ENCODE results near the gene ADAM11.

Gene ADAM11

DNA sequence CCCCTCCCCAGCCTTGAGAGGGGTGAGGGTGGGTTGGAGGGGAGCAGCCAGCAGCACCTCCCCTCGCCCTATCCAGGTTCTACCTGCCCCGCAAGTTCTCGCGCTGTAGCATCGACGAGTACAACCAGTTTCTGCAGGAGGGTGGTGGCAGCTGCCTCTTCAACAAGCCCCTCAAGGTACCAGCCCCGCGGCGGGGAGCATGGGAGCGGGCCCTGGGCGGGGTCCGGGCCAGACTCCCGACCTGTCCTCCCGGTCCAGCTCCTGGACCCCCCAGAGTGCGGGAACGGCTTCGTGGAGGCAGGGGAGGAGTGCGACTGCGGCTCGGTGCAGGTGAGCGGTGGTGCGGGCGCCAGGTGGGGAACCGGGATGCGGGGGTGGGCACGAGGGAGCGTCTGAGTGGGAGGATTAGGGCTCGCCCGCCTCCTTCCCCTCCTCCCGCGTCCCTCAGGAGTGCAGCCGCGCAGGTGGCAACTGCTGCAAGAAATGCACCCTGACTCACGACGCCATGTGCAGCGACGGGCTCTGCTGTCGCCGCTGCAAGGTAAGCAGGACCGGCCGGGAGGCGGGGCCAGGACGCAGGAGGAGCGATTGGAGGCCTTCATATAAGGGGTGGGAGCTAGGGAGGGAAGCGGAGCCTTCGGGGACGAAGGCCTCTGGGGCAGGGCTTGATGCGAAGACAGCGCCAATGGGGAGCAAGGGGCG, 16.5 kb downstream of the ADAM11 start (continued):
- TF ChIP-seq PRDM1 (tag by site-specific recombination; IDR thresholded peaks at IDR 0.05) (no peak), ZNF175 (tag by site-specific recombination; IDR thresholded peaks at IDR 0.05) (no peak), ZEB2 (tag by site-specific recombination; IDR thresholded peaks at IDR 0.05) (peak; percentile 97), ZNF394 (tag by site-specific recombination; IDR thresholded peaks at IDR 0.05; ENCODE audit: borderline replicate concordance) (no peak), ZNF23 (tag by site-specific recombination; IDR thresholded peaks at IDR 0.05; ENCODE audit: borderline replicate concordance) (no peak), HOXA7 (CRISPR knock-in tag; IDR thresholded peaks at IDR 0.05; ENCODE audit: borderline replicate concordance) (no peak), ZNF792 (tag by site-specific recombination; IDR thresholded peaks at IDR 0.05) (no peak; the same call in 1 of the 2 replicates), ZNF24 (tag by site-specific recombination; IDR thresholded peaks at IDR 0.05) (peak; percentile 37; the same call in 1 of the 2 replicates), KLF8 (tag by site-specific recombination; IDR thresholded peaks at IDR 0.05) (no peak), ZNF174 (tag by site-specific recombination; IDR thresholded peaks at IDR 0.05) (no peak), IKZF3 (tag by site-specific recombination; IDR thresholded peaks at IDR 0.05) (no peak), TRIM28 (IDR thresholded peaks at IDR 0.05; ENCODE audit: borderline replicate concordance, low read length) (no peak), ZNF561 (tag by site-specific recombination; IDR thresholded peaks at IDR 0.05; ENCODE audit: borderline replicate concordance) (no peak), ZNF548 (tag by site-specific recombination; IDR thresholded peaks at IDR 0.05) (no peak), ZBTB17 (tag by site-specific recombination; IDR thresholded peaks at IDR 0.05) (peak; percentile 50), KLF10 (tag by site-specific recombination; IDR thresholded peaks at IDR 0.05) (no peak), MYNN (tag by site-specific recombination; IDR thresholded peaks at IDR 0.05; ENCODE audit: borderline replicate concordance) (no peak)
- TF ChIP-seq, protein P1, sequence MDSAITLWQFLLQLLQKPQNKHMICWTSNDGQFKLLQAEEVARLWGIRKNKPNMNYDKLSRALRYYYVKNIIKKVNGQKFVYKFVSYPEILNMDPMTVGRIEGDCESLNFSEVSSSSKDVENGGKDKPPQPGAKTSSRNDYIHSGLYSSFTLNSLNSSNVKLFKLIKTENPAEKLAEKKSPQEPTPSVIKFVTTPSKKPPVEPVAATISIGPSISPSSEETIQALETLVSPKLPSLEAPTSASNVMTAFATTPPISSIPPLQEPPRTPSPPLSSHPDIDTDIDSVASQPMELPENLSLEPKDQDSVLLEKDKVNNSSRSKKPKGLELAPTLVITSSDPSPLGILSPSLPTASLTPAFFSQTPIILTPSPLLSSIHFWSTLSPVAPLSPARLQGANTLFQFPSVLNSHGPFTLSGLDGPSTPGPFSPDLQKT (IDR thresholded peaks at IDR 0.05; ENCODE audit: borderline replicate concordance, low read depth, low read length): no peak
- TF ChIP-seq, protein P2, sequence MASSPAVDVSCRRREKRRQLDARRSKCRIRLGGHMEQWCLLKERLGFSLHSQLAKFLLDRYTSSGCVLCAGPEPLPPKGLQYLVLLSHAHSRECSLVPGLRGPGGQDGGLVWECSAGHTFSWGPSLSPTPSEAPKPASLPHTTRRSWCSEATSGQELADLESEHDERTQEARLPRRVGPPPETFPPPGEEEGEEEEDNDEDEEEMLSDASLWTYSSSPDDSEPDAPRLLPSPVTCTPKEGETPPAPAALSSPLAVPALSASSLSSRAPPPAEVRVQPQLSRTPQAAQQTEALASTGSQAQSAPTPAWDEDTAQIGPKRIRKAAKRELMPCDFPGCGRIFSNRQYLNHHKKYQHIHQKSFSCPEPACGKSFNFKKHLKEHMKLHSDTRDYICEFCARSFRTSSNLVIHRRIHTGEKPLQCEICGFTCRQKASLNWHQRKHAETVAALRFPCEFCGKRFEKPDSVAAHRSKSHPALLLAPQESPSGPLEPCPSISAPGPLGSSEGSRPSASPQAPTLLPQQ (tag by site-specific recombination; IDR thresholded peaks at IDR 0.05): peak; percentile 98
- TF ChIP-seq, protein P3, sequence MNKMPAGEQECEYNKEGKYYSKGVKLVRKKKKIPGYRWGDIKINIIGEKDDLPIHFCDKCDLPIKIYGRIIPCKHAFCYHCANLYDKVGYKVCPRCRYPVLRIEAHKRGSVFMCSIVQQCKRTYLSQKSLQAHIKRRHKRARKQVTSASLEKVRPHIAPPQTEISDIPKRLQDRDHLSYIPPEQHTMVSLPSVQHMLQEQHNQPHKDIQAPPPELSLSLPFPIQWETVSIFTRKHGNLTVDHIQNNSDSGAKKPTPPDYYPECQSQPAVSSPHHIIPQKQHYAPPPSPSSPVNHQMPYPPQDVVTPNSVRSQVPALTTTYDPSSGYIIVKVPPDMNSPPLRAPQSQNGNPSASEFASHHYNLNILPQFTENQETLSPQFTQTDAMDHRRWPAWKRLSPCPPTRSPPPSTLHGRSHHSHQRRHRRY (tag by site-specific recombination; IDR thresholded peaks at IDR 0.05): no peak
- TF ChIP-seq, protein P4, sequence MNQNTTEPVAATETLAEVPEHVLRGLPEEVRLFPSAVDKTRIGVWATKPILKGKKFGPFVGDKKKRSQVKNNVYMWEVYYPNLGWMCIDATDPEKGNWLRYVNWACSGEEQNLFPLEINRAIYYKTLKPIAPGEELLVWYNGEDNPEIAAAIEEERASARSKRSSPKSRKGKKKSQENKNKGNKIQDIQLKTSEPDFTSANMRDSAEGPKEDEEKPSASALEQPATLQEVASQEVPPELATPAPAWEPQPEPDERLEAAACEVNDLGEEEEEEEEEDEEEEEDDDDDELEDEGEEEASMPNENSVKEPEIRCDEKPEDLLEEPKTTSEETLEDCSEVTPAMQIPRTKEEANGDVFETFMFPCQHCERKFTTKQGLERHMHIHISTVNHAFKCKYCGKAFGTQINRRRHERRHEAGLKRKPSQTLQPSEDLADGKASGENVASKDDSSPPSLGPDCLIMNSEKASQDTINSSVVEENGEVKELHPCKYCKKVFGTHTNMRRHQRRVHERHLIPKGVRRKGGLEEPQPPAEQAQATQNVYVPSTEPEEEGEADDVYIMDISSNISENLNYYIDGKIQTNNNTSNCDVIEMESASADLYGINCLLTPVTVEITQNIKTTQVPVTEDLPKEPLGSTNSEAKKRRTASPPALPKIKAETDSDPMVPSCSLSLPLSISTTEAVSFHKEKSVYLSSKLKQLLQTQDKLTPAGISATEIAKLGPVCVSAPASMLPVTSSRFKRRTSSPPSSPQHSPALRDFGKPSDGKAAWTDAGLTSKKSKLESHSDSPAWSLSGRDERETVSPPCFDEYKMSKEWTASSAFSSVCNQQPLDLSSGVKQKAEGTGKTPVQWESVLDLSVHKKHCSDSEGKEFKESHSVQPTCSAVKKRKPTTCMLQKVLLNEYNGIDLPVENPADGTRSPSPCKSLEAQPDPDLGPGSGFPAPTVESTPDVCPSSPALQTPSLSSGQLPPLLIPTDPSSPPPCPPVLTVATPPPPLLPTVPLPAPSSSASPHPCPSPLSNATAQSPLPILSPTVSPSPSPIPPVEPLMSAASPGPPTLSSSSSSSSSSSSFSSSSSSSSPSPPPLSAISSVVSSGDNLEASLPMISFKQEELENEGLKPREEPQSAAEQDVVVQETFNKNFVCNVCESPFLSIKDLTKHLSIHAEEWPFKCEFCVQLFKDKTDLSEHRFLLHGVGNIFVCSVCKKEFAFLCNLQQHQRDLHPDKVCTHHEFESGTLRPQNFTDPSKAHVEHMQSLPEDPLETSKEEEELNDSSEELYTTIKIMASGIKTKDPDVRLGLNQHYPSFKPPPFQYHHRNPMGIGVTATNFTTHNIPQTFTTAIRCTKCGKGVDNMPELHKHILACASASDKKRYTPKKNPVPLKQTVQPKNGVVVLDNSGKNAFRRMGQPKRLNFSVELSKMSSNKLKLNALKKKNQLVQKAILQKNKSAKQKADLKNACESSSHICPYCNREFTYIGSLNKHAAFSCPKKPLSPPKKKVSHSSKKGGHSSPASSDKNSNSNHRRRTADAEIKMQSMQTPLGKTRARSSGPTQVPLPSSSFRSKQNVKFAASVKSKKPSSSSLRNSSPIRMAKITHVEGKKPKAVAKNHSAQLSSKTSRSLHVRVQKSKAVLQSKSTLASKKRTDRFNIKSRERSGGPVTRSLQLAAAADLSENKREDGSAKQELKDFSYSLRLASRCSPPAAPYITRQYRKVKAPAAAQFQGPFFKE (tag by site-specific recombination; IDR thresholded peaks at IDR 0.05; ENCODE audit: borderline replicate concordance): no peak
- TF ChIP-seq, protein P5, sequence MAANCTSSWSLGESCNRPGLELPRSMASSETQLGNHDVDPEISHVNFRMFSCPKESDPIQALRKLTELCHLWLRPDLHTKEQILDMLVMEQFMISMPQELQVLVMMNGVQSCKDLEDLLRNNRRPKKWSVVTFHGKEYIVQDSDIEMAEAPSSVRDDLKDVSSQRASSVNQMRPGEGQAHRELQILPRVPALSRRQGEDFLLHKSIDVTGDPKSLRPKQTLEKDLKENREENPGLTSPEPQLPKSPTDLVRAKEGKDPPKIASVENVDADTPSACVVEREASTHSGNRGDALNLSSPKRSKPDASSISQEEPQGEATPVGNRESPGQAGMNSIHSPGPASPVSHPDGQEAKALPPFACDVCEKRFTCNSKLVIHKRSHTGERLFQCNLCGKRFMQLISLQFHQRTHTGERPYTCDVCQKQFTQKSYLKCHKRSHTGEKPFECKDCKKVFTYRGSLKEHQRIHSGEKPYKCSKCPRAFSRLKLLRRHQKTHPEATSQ (tag by site-specific recombination; IDR thresholded peaks at IDR 0.05): no peak
- TF ChIP-seq, protein P6, sequence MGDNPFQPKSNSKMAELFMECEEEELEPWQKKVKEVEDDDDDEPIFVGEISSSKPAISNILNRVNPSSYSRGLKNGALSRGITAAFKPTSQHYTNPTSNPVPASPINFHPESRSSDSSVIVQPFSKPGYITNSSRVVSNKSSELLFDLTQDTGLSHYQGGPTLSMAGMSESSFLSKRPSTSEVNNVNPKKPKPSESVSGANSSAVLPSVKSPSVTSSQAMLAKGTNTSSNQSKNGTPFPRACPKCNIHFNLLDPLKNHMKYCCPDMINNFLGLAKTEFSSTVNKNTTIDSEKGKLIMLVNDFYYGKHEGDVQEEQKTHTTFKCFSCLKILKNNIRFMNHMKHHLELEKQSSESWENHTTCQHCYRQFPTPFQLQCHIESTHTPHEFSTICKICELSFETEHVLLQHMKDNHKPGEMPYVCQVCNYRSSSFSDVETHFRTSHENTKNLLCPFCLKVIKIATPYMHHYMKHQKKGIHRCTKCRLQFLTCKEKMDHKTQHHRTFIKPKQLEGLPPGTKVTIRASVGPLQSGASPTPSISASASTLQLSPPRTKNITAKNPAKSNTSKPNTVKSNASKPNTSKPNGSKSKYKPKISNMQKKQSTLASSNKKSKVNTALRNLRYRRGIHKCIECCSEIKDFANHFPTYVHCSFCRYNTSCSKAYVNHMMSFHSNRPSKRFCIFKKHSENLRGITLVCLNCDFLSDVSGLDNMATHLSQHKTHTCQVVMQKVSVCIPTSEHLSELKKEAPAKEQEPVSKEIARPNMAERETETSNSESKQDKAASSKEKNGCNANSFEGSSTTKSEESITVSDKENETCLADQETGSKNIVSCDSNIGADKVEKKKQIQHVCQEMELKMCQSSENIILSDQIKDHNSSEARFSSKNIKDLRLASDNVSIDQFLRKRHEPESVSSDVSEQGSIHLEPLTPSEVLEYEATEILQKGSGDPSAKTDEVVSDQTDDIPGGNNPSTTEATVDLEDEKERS (tag by site-specific recombination; IDR thresholded peaks at IDR 0.05): no peak
- TF ChIP-seq, protein P7, sequence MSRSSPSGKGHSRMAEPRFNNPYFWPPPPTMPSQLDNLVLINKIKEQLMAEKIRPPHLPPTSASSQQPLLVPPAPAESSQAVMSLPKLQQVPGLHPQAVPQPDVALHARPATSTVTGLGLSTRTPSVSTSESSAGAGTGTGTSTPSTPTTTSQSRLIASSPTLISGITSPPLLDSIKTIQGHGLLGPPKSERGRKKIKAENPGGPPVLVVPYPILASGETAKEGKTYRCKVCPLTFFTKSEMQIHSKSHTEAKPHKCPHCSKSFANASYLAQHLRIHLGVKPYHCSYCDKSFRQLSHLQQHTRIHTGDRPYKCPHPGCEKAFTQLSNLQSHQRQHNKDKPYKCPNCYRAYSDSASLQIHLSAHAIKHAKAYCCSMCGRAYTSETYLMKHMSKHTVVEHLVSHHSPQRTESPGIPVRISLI (tag by site-specific recombination; IDR thresholded peaks at IDR 0.05): no peak
